Ishikawa (cell line): ENCODE measurements around the gene CALD1.

Source experiments
- CEBPB ChIP-seq: IDR thresholded peaks from 2 replicates; pipeline ENCODE4 v1.6.1; 2012
- CREB1 ChIP-seq: IDR thresholded peaks from 2 replicates; pipeline ENCODE4 v1.6.1; 2012; ENCODE audit warnings: low read depth
- EGR1 ChIP-seq: IDR thresholded peaks from 2 replicates; pipeline ENCODE4 v1.6.1; 2012
- EP300 ChIP-seq: IDR thresholded peaks from 2 replicates; pipeline ENCODE4 v1.6.1; 2012; ENCODE audit warnings: borderline replicate concordance
- FOXM1 ChIP-seq: IDR thresholded peaks from 2 replicates; pipeline ENCODE4 v1.6.1; 2012; ENCODE audit warnings: low read depth, borderline replicate concordance
- NFIC ChIP-seq: IDR thresholded peaks from 2 replicates; pipeline ENCODE4 v1.6.1; 2012
- RAD21 ChIP-seq: IDR thresholded peaks from 2 replicates; pipeline ENCODE4 v1.6.1; 2012; ENCODE audit warnings: low read depth
- TAF1 ChIP-seq: IDR thresholded peaks from 2 replicates; pipeline ENCODE4 v1.6.1; 2012; ENCODE audit warnings: low read depth, mild to moderate bottlenecking
- TCF12 ChIP-seq: IDR thresholded peaks from 2 replicates; pipeline ENCODE4 v1.6.1; 2012; ENCODE audit warnings: low read depth
- TEAD4 ChIP-seq: IDR thresholded peaks from 2 replicates; pipeline ENCODE4 v1.6.1; 2012
- YY1 ChIP-seq: IDR thresholded peaks from 2 replicates; pipeline ENCODE4 v1.6.1; 2012; ENCODE audit warnings: low read depth
- ZBTB7A ChIP-seq: IDR thresholded peaks from 2 replicates; pipeline ENCODE4 v1.6.1; 2012; ENCODE audit warnings: low read depth
- TF ChIP-seq, protein P1 (sequence below): IDR thresholded peaks from 2 replicates; pipeline ENCODE4 v1.6.1; 2012
- TF ChIP-seq, protein P2 (sequence below): IDR thresholded peaks from 2 replicates; pipeline ENCODE4 v1.6.1; 2012; ENCODE audit warnings: low read depth, mild to moderate bottlenecking
- TF ChIP-seq, protein P3 (sequence below): IDR thresholded peaks from 2 replicates; pipeline ENCODE4 v1.6.1; 2012

Gene CALD1

DNA sequence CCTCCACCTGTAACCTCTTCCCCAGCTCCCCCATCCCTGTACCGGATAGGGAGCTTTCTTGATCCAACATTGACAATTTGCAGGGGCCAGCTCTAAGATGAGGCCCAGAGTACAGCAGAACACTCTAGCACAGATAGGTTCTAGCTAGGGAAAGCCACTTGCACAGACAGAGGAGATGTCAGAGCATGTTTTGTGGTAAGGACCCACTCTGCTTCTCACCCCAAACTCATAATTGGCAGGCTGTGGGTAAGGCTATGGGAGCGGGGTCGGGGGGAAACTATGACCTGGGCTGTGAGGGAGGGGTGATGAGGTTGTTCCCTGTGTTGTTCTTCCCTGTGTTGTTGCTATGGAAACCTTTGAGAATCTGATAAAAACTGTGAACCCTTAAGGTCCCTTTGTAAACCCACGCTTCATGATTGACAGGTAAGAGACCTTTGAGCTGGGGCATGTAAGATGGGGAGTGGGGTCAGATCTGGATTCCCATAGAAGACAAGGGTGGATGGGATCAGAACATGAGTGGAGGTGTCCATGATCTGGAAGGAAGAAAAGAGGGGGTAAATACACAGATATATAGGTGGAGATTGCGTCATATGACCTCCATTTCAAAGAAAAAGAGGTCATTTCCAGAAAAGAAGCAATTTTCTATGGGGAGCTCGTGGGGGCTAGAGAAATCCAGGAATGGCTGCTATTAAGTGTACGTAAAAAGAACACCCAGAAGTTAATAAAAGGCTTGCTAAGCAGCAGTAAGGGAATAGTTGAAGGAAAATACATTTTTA, 4.0 kb downstream of the CALD1 start:
- TF ChIP-seq TCF12, result no peak
- TF ChIP-seq, protein P1, sequence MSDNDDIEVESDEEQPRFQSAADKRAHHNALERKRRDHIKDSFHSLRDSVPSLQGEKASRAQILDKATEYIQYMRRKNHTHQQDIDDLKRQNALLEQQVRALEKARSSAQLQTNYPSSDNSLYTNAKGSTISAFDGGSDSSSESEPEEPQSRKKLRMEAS, result no peak
- peak; percentile 43; the same call in 1 of the 2 replicates for TF ChIP-seq CEBPB

DNA sequence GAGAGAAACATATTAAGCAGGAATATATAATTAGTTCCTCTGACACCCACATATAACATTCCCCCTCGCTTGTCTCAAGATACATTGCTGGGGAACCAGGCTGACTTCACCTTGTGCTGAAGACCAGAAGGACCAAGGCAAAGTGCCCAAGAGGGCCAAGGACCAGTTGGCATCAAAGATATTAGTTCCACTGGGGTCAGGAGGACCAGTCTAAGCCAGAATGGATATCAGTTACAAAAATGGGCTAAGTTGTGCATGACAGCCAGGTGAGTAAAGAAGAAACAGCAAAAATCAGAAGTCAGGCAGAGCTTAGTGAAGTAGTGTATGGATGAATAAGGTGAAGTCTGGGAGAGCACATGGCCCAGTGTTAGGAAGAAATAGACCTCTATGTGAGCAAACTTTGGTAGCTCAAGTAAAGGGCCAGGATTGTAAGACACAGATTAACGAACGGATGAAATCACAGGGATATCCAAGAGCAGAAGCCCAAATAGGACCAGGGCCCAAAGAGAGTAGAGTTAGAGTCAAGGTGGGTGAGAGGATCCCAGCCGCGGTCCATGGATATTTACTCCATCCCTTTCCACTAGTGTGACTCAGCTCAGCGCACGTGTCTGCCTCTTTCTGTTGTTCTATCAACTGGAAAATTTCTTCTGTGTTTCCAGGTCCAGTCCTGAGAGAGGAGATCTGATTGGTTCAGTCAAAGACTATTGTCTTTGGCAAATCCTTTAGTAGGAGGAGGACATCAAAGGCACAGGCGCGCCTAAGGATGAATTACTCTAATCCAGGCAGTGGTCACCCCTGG, 5.0 kb downstream of the CALD1 start:
- TF ChIP-seq EGR1 (no peak), TEAD4 (no peak), CREB1 (no peak)
- TF ChIP-seq, protein P2, sequence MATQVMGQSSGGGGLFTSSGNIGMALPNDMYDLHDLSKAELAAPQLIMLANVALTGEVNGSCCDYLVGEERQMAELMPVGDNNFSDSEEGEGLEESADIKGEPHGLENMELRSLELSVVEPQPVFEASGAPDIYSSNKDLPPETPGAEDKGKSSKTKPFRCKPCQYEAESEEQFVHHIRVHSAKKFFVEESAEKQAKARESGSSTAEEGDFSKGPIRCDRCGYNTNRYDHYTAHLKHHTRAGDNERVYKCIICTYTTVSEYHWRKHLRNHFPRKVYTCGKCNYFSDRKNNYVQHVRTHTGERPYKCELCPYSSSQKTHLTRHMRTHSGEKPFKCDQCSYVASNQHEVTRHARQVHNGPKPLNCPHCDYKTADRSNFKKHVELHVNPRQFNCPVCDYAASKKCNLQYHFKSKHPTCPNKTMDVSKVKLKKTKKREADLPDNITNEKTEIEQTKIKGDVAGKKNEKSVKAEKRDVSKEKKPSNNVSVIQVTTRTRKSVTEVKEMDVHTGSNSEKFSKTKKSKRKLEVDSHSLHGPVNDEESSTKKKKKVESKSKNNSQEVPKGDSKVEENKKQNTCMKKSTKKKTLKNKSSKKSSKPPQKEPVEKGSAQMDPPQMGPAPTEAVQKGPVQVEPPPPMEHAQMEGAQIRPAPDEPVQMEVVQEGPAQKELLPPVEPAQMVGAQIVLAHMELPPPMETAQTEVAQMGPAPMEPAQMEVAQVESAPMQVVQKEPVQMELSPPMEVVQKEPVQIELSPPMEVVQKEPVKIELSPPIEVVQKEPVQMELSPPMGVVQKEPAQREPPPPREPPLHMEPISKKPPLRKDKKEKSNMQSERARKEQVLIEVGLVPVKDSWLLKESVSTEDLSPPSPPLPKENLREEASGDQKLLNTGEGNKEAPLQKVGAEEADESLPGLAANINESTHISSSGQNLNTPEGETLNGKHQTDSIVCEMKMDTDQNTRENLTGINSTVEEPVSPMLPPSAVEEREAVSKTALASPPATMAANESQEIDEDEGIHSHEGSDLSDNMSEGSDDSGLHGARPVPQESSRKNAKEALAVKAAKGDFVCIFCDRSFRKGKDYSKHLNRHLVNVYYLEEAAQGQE, result no peak

DNA sequence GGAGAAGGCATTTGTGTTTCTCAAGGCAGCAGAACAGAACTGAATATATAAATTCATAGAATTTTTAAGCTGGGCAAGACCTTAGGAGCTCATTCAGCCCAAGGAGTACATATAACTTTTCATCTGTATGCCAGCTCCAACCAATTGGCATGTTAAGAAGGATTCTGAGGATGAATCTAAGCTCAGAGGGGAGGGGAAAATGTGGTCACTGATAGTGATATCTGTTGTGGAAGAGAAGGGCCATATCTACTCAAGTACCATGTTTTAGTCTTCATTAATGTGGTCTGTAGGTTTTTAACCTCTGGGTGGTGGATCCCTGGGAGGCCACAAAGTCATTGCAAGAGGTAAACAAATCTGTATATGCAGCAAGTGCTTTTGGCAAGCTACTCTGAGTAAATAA, 6.4 kb downstream of the CALD1 start:
- TF ChIP-seq, protein P1, result no peak
- TF ChIP-seq FOXM1, result no peak
- no peak for TF ChIP-seq CEBPB
- no peak for TF ChIP-seq ZBTB7A
- TF ChIP-seq YY1, result no peak
- TF ChIP-seq, protein P3, sequence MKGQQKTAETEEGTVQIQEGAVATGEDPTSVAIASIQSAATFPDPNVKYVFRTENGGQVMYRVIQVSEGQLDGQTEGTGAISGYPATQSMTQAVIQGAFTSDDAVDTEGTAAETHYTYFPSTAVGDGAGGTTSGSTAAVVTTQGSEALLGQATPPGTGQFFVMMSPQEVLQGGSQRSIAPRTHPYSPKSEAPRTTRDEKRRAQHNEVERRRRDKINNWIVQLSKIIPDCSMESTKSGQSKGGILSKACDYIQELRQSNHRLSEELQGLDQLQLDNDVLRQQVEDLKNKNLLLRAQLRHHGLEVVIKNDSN, result no peak
- TF ChIP-seq NFIC, result no peak
- TF ChIP-seq EGR1, result no peak
- no peak for TF ChIP-seq EP300
- TF ChIP-seq TCF12, result no peak
- no peak for TF ChIP-seq RAD21
- TF ChIP-seq TAF1, result no peak
- no peak for TF ChIP-seq TEAD4
- TF ChIP-seq, protein P2, result no peak

DNA sequence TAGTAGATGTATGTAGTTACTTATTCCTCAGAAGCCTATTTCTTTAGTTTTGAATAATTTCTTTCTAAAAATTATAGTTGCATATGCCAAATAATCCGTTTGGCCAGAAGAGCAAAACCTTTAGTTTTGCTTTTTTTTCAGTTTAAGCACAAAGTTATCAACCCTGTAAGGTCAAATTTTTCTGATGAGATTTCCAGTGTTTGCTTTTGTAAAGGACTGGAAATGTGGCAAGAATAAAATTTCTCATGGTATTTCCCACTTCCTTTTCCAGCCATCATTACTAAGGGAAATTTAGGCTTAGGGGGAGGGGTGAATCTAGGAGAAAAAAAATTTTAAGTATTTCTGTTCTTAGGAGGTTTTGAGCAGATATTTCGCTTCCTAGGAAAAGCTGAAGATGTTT, 7.6 kb downstream of the CALD1 start:
- TF ChIP-seq, protein P2, result no peak
- TF ChIP-seq FOXM1 (no peak), ZBTB7A (no peak), NFIC (no peak), TCF12 (no peak), EGR1 (no peak), TAF1 (no peak), EP300 (no peak), CREB1 (no peak), TEAD4 (no peak), CEBPB (no peak), RAD21 (no peak), YY1 (no peak)
- TF ChIP-seq, protein P1, result no peak
- TF ChIP-seq, protein P3, result no peak
